ENCODE measurements around the gene ASCL2.

Gene ASCL2
- total RNA-seq = 0 to 1.0 reads per million in 2 donors

DNA sequence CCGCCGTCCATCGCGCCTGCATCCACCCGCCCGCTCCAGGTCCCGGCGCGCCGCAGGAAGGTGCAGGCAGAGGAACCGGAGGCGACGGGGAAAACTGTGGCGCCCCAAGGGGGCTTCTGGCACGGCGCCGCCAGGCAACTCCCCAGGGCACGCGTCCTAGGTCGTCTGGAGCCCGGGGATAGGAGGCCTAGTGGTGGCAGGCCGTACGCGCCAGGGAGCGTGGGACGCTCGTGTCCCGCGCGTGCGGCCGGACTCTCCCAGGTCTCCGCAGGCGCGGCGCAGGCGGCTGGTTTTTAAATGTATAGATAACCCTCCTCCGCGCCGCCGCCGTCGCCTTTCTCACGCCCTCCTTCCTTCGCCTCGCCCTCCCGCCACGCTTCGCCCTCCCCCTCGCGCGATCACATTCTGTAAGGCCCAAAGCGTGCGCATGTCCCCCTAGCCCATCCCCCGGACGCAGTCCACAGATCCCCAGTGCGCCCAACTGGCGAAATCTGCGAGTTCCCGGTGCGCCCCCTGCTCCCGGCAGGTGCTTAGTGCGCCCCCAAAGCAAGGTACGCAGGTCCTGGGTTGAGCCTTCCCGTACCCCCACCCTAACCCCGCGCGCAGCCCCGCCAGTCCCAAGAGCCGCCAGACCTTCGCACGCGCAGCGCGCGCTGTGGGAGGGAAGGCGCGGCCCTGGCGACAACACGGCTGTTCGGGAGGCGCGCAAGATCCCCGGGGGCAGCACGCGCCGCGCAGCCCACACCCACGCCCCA, at the start of gene ASCL2:
Gene ASCL2, minus strand, starts transcription at position 267 of the 755 bp plus-strand sequence. Its CDS starts 256 bp downstream, at position 11.
- no peak for DNase-seq

GRCh38 chr11:2319791-2320472, 49.5 kb upstream of the ASCL2 start:
- no peak for DNase-seq

DNA sequence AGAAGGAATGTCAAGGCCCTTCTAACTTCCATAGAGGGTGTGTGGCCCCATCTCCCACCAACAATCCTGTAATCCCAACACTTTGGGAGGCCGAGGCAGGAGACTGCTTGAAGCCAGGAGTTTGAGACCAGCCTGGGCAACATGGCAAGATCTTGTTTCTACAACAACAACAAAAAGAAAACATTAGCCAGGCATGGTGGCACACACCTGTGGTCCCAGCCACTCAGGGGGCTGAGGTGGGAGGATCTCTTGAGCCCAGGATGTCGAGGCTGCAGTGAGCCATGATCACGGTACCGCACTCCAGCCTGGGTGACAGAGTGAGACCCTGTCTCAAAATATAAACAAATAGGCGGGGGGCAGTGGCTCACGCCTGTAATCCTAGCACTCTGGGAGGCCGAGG, 48.3 kb upstream of the ASCL2 start:
- no peak for DNase-seq

DNA sequence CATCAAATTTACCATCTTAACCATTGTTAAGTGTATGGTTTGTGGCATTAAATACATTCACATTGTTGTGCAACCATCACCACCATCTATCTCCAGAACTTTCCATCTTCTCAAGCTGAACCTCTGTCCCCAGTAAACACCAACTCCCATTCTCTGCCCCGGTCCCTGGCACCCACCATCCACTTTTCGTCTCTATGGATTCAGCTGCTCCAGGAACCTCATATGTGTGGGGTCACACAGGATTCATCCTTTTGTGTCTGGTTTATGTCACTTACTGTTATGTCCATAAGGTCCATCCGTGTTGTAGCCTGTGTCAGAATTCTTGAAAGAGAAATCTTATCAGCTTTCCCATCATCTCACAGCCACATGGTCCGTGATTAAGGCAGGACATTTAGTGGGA, 47.7 kb upstream of the ASCL2 start:
- DNase-seq = no peak

- DNase-seq = no peak
Measured at GRCh38 chr11:2317354-2318050, 47.1 kb upstream of the ASCL2 start.

DNA sequence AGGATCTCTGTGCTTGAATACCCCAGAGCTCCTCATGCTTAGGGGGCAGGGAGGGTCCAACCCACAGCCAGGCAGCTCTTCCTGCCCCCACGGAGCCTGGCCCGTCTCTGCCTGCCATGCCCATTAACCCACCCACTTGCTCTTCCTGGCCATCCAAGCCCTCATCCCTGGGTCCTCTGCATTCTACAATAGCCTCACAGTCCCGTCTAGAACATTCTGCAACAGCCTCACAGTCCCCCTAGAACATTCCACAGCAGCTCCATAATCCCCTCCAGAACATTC, 46.5 kb upstream of the ASCL2 start:
- DNase-seq = no peak

- DNase-seq = no peak
Measured at GRCh38 chr11:2316169-2316962, 46.0 kb upstream of the ASCL2 start.

- DNase-seq = no peak
Measured at GRCh38 chr11:2315395-2316168, 45.2 kb upstream of the ASCL2 start.

GRCh38 chr11:2314525-2315394, 44.4 kb upstream of the ASCL2 start:
- no peak for DNase-seq

DNA sequence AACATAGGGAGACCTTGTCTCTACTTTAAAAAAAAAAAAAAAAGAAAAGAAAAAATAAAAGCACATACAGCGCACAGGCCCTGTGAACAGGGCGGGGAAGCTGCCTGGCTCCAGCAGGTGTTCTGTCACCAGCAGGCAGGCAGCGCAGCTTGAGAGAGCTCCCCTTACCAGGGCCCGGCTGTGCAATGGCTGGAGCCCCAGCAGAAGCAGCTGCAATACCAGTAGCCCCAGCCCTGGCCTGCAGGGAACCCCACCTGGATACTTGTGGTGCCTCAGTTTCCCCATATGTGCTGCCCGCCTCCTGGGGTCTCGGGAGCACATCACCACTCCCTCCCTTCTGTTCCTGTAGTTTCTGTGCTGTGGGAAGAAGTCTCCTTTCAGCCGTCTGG, 43.7 kb upstream of the ASCL2 start:
- DNase-seq = no peak

DNA sequence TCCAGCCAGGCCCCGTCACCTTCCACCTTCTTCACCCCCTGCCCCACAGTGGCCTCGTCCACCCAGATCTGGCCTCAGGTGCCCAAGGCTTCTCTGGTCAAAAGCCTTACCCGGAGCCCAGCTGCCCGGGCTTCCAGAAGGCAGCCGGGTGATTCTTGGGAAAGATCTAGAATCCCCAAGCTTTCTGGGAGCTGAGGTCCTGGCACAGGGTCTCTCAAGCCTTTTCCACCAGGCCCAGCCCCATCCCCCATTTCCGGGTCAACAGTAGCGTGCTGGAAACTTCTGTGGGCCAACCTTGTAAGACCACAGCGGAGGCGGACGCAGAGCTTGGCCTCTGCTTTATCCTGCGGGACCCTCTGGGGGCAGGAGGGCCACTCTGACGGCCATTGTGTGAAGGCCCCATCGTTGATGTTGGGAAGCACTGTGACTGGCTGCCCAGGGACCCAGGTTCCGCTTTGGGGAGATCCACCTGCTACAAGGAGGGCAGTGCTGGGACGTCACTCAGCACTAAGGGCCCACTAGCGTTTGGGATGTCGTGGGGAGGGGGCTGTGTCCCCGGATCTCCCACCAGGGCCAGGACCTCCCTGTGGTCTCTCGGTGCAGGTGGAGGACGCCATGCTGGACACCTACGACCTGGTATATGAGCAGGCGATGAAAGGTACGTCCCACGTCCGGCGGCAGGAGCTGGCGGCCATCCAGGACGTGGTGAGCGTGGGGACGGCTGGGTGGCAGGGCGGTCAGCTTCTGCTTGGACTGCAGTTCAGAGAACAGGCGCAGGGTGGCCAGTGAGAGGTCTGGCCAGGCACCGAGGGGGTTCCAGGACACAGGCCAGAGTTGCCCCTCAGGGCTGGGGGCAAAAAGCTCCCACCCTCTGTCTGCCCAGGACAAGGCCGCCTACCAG, 42.9 kb upstream of the ASCL2 start:
- no peak for DNase-seq

DNA sequence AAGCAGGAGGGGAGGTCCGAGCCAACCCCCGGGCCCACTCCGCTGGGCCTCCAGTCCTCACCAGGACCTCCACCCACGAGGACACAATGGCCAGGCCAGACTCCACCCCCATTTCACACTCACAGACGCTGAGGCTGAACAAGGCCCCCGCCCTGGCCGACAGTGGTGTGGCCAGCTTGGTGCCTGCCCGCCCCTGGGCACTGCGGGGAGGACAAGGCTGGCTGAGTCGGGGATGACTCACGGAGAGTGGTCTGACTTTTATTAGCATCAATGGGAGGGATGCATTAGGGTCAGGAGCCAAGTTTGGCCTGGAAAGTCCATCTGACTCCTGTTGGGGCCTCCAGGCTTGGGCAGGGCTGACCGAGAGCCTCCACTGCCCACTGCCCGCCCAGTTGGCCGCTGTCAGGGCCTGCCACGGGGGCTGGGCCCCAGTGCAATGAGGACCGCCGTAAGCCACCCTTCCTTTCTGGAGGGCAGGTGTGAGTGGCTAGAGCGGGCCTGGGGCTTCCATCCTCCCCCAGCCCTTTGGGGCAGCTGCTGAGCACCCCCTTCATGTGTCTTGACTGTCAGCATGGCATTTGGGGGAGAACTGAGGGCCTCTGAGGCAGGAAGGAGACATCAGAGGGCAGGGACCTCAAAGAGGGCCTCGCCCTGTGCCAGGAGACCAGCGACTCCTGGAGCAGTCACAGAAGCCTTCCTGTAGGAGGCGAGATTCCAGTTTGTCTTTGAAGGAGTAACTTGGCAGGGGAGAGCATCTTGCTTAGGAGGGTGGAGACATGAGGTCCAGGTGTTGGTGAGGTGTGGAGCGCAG, 42.0 kb upstream of the ASCL2 start:
- DNase-seq = no peak

DNA sequence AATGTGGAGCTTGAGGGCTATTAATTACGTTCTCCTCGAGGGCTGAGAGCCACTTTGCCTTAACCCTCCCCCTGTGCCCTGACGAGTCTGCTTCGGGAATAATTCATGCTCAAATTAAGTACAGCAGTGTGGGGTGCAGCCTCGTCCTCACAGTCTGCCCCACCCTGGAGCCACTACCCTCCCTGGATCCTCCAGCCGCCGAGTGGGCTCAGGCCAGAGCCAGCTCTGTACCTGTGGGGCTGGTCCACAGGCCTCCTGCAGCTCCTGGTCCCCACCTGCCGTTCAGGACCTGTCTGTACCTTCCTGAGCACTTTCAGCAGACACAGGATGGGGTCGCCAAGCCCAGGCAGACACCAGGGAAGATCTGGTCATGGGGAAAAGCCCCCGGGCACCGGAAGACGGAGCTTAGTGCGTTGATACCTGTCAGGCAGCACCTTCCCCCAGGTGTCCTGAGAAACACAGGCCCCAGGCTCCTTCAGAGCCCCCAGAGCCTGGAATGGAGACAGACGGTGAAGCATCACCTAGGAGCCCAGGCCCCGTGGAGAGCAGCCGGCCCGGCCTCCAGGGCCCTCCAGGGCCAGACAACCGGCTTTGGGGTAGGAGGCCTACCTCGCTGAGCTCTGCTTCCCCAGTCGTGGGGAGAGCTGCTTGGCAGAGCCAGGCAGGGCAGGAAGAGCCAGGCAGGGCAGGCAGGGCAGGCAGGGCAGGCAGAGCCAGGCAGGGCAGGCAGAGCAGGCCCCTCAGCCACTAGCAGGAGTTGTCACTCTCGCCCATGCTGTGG, 41.2 kb upstream of the ASCL2 start:
- DNase-seq = no peak

DNA sequence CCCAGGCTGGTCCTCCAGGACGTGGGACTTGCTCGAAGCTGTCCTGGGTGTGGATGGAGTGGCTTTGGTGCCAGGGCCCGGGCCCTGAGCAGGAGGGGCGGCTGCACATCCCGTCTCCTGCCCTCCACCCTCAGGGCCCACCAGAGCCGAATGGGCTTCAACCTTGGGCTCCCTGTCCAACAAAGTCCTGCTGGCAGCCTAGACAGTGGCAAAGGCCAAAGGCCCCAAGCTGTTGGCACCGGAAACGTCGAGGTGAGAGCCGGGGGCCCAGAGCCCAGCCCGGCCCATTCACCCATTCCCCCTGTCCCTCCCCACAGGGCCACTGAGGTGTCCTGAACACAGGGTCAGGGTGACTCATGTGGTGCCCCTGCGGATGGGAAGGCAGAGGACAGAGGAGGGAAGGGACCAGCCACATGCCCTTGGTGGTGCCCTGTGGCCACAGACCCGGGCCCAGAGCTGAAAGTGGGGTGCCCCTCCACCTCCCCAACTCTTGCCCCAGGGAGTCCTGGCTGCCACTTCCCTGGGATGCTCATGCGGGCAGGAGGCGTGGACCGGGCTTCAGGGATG, 40.5 kb upstream of the ASCL2 start:
- no peak for DNase-seq

DNA sequence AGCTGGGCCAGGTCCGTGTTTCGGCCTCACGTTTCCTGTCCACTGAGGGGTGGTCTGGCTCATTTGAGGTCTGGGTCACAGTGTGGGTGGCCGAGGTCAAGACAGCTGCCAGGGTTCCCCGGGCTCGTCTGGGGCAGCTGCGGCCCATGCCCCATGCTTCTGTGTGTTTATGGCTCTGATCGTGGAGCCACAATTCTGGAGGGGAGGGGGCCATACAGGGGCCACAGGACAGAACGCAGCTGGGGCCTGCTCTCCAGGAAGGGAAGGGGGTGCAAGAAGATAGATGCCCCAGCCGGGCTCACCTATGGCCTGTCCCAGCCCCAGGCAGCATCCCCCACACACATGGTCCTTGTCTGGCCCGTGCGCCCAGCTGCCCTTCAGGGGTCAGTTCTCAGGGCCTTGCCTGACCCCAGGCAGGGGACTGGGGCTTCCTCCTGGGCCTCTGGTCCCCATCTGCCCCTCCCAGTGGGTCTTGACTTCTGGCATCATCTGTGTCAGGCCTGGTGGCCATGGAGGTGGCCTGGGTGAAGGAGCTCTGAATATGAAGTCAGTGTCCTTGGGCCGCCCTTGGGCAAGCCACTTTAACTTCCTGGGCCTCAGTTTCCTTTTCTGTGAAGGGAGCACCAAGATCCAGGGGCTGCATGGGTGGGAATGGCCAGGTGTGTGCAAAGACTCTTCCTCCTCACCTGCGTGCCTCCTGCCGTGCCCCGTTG, 39.8 kb upstream of the ASCL2 start:
- no peak for DNase-seq

DNA sequence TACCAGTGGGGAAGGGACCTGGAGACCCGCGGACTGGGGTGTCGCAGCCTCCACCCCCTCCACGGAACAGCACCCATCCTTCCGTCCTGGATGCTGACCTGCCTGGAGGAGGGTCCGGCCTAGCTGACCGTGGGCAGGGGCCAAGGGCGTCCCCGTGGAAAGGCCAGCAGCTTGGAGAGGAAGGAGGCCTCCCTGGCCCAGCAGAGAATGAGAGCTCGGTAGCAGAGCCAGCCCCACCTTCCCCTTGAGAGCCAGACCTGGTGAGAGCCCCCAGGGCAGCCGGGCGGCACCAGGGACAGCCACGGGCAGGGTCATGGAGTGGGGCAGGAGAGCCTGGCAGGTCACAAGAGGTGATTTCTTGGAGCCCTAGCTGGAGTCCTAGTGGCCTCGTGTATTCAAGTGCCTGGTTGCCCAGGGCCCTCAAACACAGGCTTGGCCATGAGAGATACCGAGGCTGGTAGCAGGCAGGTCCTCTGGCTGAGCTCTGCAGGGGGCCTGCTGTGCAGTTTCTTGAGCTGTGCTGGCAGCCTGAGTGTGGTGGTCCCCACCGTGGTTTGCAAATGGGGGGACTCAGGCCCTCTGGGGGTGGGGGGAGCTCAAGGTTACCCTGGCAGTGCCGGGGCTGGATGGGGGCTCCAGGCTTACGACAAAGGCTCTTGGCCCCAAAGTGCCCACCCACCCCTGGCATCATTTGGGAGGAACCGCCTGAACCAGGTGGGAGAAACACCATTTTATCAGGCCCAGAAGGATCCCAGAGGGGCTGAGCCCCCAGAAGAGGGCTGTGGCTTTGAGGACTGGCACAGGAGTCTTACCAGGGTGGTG, 39.1 kb upstream of the ASCL2 start:
- DNase-seq = no peak

DNA sequence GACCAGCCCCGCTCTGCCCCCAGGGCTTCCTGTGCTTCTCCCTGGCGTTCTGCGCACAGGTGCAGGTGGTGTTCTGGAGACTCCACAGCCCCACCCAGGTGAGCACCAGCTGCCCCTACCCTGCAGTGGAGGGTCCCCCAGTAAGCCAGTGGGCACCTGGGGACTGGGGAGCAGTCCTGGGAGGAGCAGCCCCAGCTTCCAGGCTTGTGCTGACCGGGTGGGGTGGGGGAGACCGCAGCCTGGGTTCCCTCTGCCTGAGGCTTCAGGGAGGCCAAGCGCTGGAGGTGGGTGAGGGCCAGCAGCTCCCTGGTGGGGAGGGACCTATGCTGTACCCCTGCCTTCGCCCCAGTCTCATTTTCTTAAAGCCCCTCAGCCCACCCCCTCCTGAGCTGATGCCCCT, 38.3 kb upstream of the ASCL2 start:
- DNase-seq = no peak
